ENCODE results near the gene RPS6KB2. TPM values are rescaled to one million over a fixed set of nuclear protein-coding genes. Genes with fewer than 3 reads are reported as not detected.
A peak's percentile ranks its signal among the peaks of the same experiment; 100 is the strongest.

RPS6KB2 gene
- total RNA-seq, 2 donors from 2014 or later = 54.5 to 72.9 TPM

- H3K9me3 ChIP-seq = no peaks in the 10 kb centered on the region
- no peak for DNase-seq (ENCODE audit: low spot score)
- no peak overlapping the region for H3K4me3 ChIP-seq
- no peaks in the 10 kb centered on the region for H3K36me3 ChIP-seq
- TF ChIP-seq CTCF (IDR thresholded peaks at IDR 0.05) = peak in 3 of 4 experiments; percentile 7 to 50 (median 49)
- no peak for TF ChIP-seq POLR2AphosphoS5 (IDR thresholded peaks at IDR 0.05)
- H3K4me1 ChIP-seq (replicated peaks) = peaks cover 8% of the 10 kb centered on the region
- 67% methylated on average over 6 of the region's 6 CpGs for WGBS
- no peak overlapping the region for H3K27ac ChIP-seq
- no peaks in the 10 kb centered on the region for H3K27me3 ChIP-seq (replicated peaks; ENCODE audit: insufficient read depth)
- intact Hi-C loops (cut with DNase I) = no loop called here
These were observed 38.8 kb upstream of the RPS6KB2 start for GRCh38 chr11:67389477-67389876.

- H3K4me3 ChIP-seq = peak overlapping the region; percentile 78 to 88
- no peak for DNase-seq (ENCODE audit: low spot score)
- peaks cover 6% of the 10 kb centered on the region for H3K4me1 ChIP-seq (replicated peaks)
- TF ChIP-seq POLR2AphosphoS5 (IDR thresholded peaks at IDR 0.05) (no peak), POLR2A (IDR thresholded peaks at IDR 0.05) (no peak), CTCF (IDR thresholded peaks at IDR 0.05) (no peak)
- WGBS = 9% methylated on average over 15 of the region's 15 CpGs
- H3K9me3 ChIP-seq = no peaks in the 10 kb centered on the region
- peak overlapping the region; percentile 72 to 80 for H3K27ac ChIP-seq
- intact Hi-C loops (cut with DNase I) = no loop called here
- H3K27me3 ChIP-seq (replicated peaks; ENCODE audit: insufficient read depth) = no peaks in the 10 kb centered on the region
- H3K36me3 ChIP-seq = no peaks in the 10 kb centered on the region
These were observed 37.4 kb upstream of the RPS6KB2 start for GRCh38 chr11:67390947-67391303.

- peak; percentile 93 for DNase-seq (ENCODE audit: low spot score)
- intact Hi-C loops (cut with DNase I) = no loop called here
These were observed 36.8 kb upstream of the RPS6KB2 start, which contains the start of gene RAD9A for GRCh38 chr11:67391304-67392182. Gene RAD9A (plus strand): TSS chr11:67391986. CDS start chr11:67392045, 59 bp downstream.

GRCh38 chr11:67392183-67392715 lies 36.0 kb upstream of the RPS6KB2 start:
- TF ChIP-seq POLR2A (IDR thresholded peaks at IDR 0.05) (no peak), POLR2AphosphoS5 (IDR thresholded peaks at IDR 0.05) (no peak), CTCF (IDR thresholded peaks at IDR 0.05) (no peak)
- 8% methylated on average over 25 of the region's 31 CpGs for WGBS

More at GRCh38 chr11:67391304-67392182, 36.8 kb upstream of the RPS6KB2 start, which contains the start of gene RAD9A:
- no peaks in the 10 kb centered on the region for H3K36me3 ChIP-seq
- peaks cover 6% of the 10 kb centered on the region for H3K4me1 ChIP-seq (replicated peaks)
- H3K4me3 ChIP-seq = peak within 1 kb of the TSS; percentile 78 to 88
- H3K27me3 ChIP-seq (replicated peaks; ENCODE audit: insufficient read depth) = no peaks in the 10 kb centered on the region
- H3K27ac ChIP-seq = peak within 1 kb of the TSS; percentile 72 to 80
- under 1% methylated on average over 69 of the region's 75 CpGs for whole genome bisulfite sequencing
- TF ChIP-seq POLR2AphosphoS5 (IDR thresholded peaks at IDR 0.05) = peak; percentile 90
- peak; percentile 33 for TF ChIP-seq POLR2A (IDR thresholded peaks at IDR 0.05)
- TF ChIP-seq CTCF (IDR thresholded peaks at IDR 0.05) = peak in 1 of 4 experiments; percentile 16
- H3K9me3 ChIP-seq = no peaks in the 10 kb centered on the region

More at GRCh38 chr11:67392183-67392715, 36.0 kb upstream of the RPS6KB2 start:
- Histone ChIP-seq H3K27me3 (replicated peaks; ENCODE audit: insufficient read depth) (no peaks in the 10 kb centered on the region), H3K4me1 (replicated peaks) (peaks cover 6% of the 10 kb centered on the region), H3K4me3 (peak overlapping the region; percentile 78 to 88), H3K27ac (peak overlapping the region; percentile 72 to 80), H3K36me3 (no peaks in the 10 kb centered on the region), H3K9me3 (no peaks in the 10 kb centered on the region)
- intact Hi-C loops (cut with DNase I) = no loop called here
- no peak for DNase-seq (ENCODE audit: low spot score)

Data from prostate gland (tissue), 2 donors.